Ramos (cell line): ENCODE measurements around the gene SPATA21.

ENCODE experiments used
- in situ Hi-C: fragments of 300-500 bp; cut with MboI; formaldehyde crosslinking; loops from one replicate; pipeline ENCODE4 v1.14.3; 2022; ENCODE audit warnings: low sequenced_read_pairs; ENCODE audit not compliant: unreplicated experiment

SPATA21 gene

DNA sequence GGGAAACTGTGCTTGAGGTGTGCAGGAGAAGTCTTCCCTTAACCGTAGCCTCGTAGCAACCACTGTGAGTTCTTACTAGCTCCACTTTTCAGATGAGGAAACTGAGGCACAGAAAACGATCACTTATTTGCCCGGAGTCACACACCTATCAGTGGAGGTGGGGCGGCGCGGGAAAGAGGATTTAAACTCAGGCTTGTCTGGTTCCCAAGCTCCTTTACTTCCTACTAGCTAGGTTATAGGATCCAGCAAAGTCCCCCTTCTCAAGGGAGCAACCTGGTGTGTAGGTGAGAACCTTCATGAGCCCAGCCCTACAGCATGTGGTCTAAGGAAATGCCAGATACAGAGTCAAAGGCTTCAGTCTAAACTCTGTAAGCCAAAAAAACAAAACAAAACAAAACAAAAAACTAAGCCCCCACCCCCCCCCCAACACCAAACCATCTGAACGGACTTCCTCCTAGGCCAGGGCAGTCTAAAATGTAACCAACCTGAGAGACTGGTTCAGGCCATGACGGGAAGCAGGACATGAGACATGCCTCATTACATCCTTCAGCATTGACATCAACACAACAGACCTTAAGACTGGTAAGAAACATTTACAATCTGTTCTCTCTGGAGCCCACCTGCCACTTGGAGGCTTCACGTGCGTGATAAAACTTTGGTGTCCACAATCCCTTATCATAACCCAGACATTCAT, 84.2 kb downstream of the SPATA21 start:
- in situ Hi-C loops, result no loop called here

GRCh38 chr1:16351994-16352841, 85.0 kb downstream of the SPATA21 start, which contains the start of gene FBXO42:
FBXO42 (minus strand) TSS chr1:16352480; CDS start chr1:16315418, 37,062 bp downstream.
- in situ Hi-C loops, result no loop called here

DNA sequence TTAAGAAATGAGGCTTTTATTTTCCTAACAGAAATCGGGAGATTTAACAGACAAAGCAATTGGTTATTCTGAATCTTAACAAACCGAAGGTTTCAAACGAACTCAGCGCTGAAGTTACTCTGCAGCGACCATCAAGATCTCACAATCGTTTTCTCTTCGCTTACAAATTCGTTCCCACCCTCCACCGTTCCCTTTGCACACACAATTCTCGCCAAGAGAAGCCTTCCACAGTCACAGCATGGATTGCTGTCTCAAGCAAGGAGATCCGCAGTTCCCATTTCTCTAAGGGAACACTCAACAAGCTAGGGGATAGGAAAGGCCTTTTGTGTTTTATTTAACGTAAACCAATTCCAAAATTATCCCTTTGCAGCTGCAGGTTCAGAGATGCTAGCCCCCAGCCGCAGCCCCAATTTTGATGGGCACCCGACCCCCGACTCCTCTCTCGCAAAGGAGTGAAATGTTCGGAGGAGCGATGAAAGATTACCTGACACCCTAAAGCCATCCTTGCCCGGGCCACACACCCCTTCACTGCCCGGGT, 85.7 kb downstream of the SPATA21 start:
- in situ Hi-C loops, result no loop called here

DNA sequence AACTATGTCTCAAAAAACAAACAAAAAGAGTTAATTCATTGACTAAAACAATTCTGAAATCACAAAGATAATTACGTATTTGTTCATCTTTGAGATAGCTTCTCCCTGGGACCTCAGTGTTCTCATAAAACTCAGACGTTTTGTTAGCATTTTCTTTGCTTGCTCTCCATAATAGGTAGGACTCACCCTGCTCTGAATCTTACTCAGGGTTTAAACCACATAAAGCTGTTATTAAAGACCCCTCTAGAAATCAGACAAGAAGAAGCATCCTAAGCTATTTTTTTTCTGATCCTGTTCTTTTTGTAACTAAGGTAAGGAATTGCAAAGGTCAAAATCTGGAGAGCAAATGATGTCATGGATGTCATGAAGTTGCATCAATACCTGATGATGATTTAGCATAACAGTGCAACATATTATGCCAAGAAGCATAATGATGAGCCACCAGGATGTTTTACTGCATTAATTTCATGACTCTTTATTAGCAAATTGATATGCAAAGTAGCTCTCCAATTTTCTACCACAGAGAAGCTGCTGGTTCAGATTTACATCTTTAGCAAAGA, 87.3 kb downstream of the SPATA21 start:
- in situ Hi-C loops, result no loop called here
